NCI-H1417 (cell line): ENCODE results near the gene ANKRD33.

Experiments
- DNase-seq, 3 experiments: peaks; one replicate each; lab custom pipeline; 2025; lab: John Stamatoyannopoulos, UW

Gene ANKRD33

DNA sequence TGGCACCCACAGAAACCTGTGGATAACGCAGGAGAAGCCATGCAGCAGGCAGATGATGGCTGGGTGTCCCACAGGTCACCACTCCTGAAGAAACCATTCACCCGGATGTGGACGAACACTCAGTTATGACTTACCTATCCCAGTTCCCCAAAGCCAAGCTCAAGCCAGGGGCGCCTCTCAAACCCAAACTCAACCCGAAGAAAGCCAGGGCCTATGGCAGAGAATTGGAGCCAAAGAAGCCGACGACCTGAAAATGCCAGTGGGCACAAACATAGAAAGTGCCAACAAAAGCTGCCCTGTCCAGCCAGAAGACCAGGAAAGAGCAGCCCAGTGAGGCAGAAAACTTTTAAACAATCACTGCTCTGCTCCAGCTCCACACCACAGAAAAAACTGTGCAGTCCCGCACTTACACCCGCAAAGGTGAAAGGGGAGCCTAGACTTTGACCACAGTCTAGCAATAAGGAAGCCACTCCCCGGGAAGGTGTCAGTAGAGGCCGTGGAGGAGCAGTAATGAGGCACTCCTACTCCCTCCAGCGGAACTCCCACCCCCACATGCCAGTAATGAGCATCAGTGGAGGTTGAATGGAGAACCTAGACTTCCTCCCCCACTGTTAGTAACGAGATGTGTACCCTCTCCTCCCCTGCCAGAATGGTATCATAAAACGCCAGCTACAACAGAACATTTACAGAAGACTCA lies 13.4 kb downstream of the ANKRD33 start:
- no peak for DNase-seq

DNA sequence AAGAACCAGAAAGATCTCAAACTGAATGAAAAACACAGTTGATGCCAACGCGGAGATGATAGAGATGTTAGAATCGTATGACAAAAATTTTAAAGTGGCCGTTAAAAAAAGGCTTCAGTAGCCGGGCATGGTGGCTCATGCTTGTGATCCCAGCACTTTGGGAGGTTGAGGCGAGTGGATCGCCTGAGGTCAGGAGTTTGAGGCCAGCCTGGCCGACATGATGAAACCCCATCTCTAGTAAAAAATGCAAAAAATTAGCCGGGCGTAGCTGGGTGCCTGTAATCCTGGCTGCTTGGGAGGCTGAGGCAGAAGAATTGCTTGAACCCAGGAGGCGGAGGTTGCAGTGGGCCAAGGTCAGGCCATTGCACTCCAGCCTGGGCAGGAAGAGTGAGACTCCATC lies 14.0 kb downstream of the ANKRD33 start:
- no peak for DNase-seq

DNA sequence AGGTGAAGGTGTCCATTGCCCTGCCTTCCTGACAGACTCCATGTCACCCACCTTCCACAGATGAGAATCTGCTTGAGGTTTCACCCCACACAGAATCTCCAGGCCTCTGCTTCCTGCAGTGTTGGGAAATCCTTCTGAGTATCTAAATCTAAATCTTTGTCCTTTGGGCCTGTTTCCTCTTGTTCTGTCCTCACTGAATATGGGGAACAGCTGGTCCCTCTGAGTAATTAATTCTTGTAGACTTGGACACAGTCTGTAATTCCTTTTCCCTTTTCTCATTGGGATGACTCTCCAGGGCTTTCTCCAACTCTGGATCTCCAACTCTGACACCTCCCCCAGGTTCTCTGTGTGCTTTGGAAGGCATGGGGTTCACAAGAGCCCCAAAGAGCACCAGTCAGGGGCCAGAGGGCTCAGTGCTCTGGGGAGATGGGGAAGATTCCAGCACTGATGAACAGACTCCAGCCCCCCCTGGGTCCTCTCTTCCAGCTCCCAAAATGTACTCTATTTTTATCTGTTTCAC lies 17.1 kb downstream of the ANKRD33 start:
- DNase-seq: no peak

DNA sequence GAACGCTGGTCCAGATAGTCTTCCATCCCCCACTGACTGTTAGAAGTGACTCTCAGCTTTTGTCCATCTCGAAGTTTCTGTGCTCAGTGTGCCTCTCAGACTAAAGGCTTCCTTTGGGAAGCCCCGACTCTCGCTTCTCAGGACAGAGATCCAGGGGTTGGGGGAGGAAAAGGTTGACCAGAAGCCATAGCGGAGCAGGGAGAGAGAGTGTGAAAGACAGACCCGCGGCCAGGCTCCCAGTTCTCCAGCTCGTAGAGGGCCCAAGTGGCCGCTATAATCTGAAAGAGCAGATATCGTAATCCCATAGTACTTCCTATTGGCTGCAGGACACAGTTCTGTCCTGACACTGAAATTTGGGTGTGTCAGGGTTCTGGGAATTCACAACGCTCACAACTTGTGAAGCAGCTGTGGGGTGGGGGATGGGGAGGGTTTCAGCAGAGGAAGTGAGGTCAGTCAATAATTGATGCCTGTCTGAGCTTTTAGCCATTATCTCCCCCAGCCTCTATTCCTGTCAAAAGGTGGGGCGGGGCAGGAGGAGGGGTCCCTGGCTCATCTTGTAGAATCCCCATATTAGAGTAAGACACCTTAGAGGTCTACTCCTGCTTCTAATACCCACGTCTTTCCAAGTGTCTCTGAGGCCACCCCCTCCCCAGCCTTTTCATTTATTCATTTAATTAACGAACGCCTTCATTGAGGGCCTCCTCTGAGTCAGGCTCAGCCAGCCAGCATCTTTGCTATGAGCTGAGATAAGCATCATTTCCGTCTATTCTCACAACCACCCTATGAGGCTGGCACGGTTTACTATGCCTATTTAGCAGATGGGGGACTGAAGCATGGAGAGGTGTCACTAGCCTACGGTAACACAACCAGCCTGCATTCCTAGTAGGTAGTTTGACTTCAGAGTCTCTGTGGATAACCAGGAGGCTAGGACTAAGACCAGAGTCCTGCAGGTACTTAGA lies 17.8 kb downstream of the ANKRD33 start:
- peak in 1 of 3 experiments; percentile 29 for DNase-seq

DNA sequence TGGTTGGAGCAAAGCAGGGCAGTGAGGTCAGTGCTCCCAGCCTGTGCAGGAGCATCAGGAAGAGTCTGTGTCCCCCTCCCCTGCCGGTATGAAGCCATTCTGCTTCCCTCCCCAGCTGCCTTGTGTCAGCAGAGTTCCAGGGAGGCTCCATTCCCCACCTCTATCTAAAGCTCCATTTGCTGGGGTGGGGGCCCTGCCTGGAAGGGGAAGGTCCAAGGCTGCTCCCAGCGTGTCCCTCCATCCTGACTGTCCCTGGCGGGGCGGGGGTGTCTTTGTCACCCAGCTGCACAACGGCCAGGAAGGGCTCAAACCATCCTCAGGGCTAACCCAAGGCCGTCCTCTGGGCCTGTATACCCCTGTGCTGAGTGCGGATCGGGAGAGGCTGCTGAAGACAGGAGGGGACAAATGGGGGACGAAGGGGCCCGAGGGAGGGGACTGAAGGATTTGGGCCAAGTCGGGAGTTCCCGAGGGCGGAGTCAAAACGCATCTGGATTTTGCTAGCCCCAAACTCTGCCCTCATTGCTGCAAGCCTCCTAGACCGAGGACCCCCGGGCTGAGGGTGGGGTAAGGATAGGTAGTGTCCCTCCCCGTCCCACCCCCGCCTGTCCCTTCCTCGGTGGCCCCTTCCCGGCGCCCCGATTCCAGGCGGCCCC lies 18.7 kb downstream of the ANKRD33 start:
- no peak for DNase-seq

DNA sequence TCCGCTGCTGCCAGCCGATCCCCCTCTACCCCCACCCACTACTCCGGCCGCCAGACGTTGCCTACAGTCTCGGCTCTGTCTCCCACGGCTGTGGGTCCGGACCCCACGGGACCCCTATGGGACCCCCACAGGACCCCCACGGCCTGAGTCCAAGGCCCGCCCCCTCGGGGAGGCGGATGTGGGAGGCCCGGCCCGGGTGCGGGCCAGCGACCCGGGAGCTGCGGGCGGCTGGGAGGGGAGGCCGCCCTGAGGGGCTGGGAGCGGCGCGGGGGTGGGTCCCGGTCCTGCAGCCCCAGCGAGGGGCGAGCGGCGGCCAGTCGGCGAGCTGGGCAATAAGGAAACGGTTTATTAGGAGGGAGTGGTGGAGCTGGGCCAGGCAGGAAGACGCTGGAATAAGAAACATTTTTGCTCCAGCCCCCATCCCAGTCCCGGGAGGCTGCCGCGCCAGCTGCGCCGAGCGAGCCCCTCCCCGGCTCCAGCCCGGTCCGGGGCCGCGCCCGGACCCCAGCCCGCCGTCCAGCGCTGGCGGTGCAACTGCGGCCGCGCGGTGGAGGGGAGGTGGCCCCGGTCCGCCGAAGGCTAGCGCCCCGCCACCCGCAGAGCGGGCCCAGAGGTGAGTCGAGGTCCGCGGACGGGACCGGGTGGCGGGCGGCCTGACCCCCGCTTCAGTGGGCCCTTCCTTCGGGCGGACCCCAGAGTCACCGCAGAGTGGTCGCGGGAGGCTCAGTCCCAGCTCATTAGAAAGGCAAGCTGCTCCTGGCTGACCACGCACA lies 19.4 kb downstream of the ANKRD33 start, which contains the start of gene ACVRL1:
ACVRL1 (plus strand) TSS at position 422 of the 773 bp plus-strand sequence. CDS start 4,971 bp downstream, outside the sequence.
- no peak for DNase-seq

DNA sequence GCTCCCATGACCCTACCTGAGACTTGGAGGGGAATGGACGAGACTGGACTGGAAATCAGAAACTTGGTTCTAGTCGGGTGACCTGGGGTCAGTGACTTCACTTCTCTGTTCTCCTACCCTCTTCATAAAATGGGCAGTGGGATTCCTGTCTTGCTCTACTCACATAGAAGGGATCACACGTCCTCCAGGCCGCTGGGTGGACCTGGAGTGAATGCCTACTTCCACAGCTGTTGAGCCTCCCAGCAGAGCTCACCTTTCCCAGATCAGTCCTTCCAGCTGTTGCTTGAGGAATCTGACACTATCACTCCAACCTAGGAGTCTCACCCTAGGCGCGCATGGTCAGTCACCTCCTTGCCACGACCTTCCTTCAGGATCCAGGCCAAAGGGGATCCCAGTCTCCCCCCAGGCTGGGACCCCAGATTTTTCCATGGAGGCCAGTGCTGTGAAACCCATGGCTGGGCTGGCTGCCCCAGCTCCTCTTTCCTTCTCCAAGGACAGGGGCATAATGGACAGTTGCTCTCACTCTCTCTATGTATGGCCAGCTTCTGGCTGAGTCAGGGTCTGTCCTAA lies 20.0 kb downstream of the ANKRD33 start:
- no peak for DNase-seq

DNA sequence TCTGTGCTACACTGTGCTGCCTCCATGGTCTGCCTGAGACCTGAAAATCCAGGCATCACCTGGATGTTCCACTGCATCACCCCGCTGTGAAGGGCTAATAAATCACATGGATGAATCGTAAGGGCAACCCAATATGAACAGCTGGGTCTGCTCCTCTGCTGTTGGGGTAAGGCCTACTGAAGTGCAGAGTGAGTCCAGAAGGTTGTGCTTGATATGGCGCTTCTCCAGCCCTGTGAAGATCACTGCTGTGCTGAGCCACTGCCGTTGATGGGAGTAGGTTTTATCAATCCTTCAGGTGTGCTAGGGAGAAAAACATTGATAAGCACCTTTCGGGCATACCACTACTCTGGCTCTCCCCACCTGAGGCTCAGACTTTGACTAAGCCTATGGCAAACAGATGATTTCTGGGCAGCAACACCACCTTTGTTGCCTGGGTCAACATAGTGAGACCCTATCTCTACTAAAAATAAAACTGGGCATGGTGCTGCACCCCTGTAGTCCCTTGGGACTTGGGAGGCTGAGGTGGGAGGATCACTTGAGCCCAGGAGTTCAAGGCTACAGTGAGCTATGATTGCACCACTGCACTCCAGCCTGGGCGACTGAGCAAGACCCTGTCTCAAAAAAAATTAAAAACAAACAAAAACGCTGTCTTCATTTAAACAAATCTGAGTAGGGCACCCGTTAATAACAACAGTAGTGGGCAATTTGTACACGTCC lies 21.1 kb downstream of the ANKRD33 start:
- DNase-seq: peak in 1 of 3 experiments; percentile 21

DNA sequence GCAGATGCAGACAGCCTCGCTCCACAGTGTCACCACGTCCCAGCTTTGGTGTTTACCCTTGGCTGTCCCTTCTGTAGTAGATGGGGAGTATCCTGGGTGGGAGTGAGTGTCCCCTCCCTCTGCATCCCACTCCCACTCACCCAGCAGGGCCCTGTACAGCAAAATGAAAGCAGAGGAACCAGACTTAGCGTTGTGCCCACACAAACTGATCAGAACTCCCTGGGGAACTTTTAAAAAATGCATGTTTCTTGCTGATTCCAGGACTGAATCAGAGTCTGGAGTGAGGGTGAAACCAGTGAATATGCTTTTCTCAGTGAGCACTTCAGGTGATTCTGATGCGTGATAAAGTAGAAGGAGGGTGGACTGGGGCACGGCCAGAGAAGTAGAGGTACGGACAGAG lies 22.3 kb downstream of the ANKRD33 start:
- no peak for DNase-seq

DNA sequence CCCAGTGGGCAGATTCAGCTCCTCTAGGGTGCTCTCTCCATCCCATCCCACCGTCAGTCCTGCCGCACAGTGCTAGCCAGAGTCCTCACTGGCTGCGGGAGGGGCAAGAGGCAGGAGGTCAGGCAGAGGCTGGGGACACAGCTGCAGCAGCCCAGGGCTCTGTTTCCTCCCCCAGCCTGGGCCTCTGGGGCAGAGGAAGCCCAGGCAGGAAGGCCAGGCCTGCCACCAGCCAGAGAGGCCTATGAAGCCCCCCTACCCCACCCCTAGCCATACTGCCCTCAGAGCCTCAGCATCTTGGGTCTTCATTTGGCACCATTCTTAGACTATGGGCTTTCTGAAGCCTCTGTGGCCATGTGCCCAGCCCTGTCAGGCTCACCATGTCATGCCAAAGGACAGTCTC lies 22.8 kb downstream of the ANKRD33 start:
- DNase-seq: no peak

DNA sequence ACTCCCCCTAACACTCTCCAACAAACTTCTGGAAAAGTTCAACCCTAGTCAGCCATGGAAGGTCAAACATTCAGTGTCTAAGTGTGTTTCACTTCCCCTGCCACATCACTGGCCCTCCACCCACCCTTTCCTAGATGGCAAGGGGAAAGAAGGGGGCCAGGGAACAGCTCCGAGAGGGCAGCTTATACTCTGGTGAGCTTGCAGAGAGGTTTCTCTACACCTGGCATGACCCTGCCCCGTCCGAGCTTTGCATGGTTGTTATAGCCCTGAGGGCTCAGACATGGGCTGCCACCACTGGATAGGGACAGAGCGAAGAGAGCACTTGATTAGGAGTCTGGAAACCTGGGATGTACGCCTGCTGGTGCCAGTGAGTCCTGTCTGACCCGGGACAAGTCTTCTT lies 23.4 kb downstream of the ANKRD33 start:
- no peak for DNase-seq

DNA sequence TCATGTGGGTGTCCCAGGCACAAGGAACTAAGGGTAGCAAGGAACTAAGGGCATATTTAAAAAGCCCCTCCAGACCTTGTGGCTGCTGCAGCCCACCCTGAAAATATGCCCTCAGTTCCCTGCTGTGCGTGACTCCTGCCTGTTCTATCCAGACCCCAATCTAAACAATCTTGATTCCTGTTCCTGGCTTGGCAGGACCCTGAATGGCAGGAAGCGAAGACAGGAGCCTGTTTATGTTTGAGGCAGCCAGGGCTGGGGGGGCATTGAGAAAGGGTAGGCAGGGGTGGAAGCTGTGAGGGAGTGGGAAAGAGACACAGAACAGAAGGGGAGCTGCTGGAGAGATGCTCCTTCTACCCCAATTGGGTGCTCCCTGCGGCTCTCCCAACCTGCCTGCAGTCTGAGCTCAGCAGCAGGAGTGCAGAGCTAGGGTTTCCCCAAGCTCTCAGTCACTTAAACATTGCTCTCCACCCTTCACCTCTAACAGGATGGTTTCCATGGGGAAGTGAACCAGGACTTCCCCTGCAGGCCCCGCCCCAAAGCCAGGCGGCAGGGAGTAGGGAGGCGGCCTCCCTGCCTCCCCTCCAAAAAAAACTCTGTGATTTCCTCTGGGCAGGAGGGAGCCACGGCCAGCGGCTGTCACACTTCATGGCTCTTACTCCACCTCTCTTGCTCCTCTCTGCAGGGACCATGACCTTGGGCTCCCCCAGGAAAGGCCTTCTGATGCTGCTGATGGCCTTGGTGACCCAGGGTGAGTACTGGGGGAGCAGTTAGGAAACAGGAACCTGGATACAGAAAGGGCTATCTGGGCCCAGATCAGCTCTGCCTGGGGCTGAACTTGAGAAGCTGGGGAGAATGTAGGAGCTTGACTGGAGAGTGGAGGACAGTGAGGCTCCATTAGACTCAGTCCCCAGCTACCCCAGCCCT lies 24.1 kb downstream of the ANKRD33 start:
- peak in 1 of 3 experiments; percentile 9 for DNase-seq

DNA sequence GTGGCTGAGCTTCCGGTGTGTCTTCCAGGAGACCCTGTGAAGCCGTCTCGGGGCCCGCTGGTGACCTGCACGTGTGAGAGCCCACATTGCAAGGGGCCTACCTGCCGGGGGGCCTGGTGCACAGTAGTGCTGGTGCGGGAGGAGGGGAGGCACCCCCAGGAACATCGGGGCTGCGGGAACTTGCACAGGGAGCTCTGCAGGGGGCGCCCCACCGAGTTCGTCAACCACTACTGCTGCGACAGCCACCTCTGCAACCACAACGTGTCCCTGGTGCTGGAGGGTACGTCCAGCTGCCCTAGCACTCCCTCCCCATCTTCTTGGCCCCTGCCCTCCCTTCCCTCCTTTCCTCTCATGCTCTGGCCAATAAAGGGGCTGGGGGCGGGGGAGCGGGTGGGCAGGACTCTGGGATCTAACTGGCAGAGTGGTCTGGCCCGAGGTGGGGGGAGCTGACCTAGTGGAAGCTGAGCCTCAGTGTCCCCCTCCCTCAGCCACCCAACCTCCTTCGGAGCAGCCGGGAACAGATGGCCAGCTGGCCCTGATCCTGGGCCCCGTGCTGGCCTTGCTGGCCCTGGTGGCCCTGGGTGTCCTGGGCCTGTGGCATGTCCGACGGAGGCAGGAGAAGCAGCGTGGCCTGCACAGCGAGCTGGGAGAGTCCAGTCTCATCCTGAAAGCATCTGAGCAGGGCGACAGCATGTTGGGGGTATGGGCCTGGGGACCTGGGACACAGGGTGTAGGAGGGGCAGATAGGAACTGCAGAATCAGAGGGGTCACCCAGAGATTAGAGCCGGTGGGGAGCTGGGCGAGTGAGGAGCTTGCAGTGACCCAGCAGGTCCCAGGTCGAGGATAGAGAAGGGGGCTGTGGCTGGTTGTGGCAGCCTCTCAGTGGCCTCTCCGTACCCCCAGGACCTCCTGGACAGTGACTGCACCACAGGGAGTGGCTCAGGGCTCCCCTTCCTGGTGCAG lies 25.4 kb downstream of the ANKRD33 start:
- DNase-seq: no peak

DNA sequence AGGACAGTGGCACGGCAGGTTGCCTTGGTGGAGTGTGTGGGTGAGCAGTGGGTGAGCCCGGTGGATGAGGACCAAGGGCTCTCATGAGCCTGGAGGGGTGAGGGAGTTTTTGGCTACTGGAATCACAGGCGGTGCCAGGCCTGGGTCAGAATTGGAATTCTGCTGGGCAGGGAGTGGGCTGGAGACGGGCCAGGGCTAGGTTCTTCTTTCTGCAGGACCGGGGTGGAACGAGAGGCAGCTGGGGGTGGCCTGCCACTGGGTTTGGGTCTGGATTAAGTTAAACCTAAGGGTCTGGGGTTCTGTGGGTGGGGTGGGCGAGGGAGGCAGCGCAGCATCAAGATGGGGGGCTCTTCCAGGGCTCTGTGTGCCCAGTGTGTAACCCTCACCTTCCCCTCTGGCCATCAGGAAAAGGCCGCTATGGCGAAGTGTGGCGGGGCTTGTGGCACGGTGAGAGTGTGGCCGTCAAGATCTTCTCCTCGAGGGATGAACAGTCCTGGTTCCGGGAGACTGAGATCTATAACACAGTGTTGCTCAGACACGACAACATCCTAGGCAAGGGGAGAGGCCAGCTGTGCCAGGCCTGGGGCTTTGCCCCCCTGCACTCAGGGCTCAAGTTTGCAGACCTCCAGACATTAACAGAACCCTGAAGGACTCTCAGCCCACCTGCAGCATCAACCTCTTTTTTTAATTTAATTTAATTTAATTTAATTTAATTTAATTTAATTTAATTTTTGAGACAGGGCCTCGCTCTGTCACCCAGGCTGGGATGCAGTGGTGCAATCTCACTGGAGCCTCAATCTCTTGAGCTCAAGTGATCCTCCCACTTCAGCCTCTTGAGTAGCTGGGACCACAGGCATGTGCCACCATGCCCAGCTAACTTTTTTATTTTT lies 26.4 kb downstream of the ANKRD33 start:
- DNase-seq: no peak

DNA sequence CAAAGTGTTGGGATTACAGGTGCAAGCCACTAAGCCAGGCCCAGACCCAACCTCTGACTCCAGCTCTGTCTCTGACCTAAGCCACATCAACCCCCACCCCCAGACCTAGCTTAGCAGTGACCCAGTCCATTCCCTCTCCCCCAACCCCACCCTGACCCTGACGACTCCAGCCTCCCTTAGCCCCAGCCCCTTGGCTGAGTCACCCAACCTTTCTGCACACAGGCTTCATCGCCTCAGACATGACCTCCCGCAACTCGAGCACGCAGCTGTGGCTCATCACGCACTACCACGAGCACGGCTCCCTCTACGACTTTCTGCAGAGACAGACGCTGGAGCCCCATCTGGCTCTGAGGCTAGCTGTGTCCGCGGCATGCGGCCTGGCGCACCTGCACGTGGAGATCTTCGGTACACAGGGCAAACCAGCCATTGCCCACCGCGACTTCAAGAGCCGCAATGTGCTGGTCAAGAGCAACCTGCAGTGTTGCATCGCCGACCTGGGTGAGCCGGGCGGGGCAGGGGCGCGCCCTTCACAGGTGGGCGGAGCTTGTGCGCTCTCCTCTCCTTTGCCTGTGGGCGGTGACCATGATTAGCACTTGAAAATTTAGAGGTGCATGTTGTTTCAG lies 27.2 kb downstream of the ANKRD33 start:
- DNase-seq: no peak

DNA sequence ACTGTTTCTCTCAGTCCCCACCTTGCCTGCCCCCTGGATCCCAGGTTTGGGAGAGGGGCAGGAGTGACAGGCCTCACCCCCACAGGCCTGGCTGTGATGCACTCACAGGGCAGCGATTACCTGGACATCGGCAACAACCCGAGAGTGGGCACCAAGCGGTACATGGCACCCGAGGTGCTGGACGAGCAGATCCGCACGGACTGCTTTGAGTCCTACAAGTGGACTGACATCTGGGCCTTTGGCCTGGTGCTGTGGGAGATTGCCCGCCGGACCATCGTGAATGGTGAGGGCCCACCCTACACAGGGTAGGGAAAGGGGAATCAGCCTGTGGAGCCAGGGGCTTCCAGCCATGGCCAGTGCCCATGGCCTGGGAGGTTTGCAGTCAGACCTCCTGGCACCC lies 28.0 kb downstream of the ANKRD33 start:
- no peak for DNase-seq
